CD4-positive, alpha-beta T cell treated with Interleukin-15 for 4 hours (primary cell): Measurements from ENCODE around the gene LTF.
"Not testable (repeated sequence)": the region's sequence is repeated elsewhere in the genome, so short reads cannot be mapped to it uniquely, and the experiment has no call there.

ENCODE experiments used
- DNase-seq: peaks from one replicate; pipeline ENCODE4 v3.0.0-alpha.2; 2020; ENCODE audit warnings: low spot score

LTF gene

GRCh38 chr3:46464326-46465195 is at the start of gene LTF:
LTF (minus strand) TSS chr3:46464905; CDS start chr3:46464867, 38 bp downstream.
- no peak for DNase-seq

GRCh38 chr3:46512191-46512749 is 47.6 kb upstream of the LTF start:
- DNase-seq = no peak

- DNase-seq = no peak
Observed at GRCh38 chr3:46509661-46510187, 45.0 kb upstream of the LTF start.

GRCh38 chr3:46508850-46509591 is 44.3 kb upstream of the LTF start:
- DNase-seq = no peak

GRCh38 chr3:46506526-46506925 is 41.8 kb upstream of the LTF start:
- no peak for DNase-seq

- no peak for DNase-seq
Observed at GRCh38 chr3:46505953-46506352, 41.2 kb upstream of the LTF start.

GRCh38 chr3:46504789-46505188 is 40.1 kb upstream of the LTF start:
- DNase-seq = peak; percentile 44

GRCh38 chr3:46503200-46503874 is 38.6 kb upstream of the LTF start:
- DNase-seq = no peak

- no peak for DNase-seq
Observed at GRCh38 chr3:46501702-46502101, 37.0 kb upstream of the LTF start.

GRCh38 chr3:46500656-46501635 is 36.2 kb upstream of the LTF start:
- DNase-seq = no peak

GRCh38 chr3:46498916-46499519 is 34.3 kb upstream of the LTF start:
- no peak for DNase-seq

- DNase-seq = no peak
Observed at GRCh38 chr3:46497556-46498265, 33.0 kb upstream of the LTF start, which contains the start of gene RTP3. RTP3 (plus strand) TSS chr3:46497976; CDS start chr3:46498063, 87 bp downstream.

- DNase-seq = peak; percentile 59
Observed at GRCh38 chr3:46496746-46497555, 32.2 kb upstream of the LTF start.

- no peak for DNase-seq
Observed at GRCh38 chr3:46495901-46496456, 31.3 kb upstream of the LTF start.

- not testable (repeated sequence) for DNase-seq
Observed at GRCh38 chr3:46494491-46494890, 29.8 kb upstream of the LTF start.

- no peak for DNase-seq
Observed at GRCh38 chr3:46492890-46493547, 28.3 kb upstream of the LTF start.

- DNase-seq = no peak
Observed at GRCh38 chr3:46491089-46492070, 26.7 kb upstream of the LTF start.
